Activated B cell treated with CpG ODN at 0.5 μM for 24 hours (primary cell): ENCODE measurements around the gene ZNF679. TPM values are rescaled to one million over a fixed set of nuclear protein-coding genes. Genes with fewer than 3 reads are reported as not detected.
"Not testable (repeated sequence)": the region's sequence is repeated elsewhere in the genome, so short reads cannot be mapped to it uniquely, and the experiment has no call there.

ENCODE experiments used
- ATAC-seq: fragments of 200-7000 bp; cut with Tn5 transposase; one replicate; pipeline ENCODE4 v1.10.0; 2021; ENCODE audit warnings: low read depth, mild to moderate bottlenecking, moderate library complexity
- CTCF ChIA-PET: fragments of 350-600 bp; sonication (Branson Sonifier 250); formaldehyde crosslinking; loops from one replicate; lab custom pipeline; 2021; ENCODE audit warnings: antibody characterized with exemption; lab: Charles Lee
- POLR2A ChIA-PET: fragments of 350-600 bp; sonication (Branson Sonifier 250); formaldehyde crosslinking; loops from one replicate; lab custom pipeline; 2021; ENCODE audit warnings: antibody characterized with exemption; lab: Charles Lee
- DNase-seq: peaks from one replicate; pipeline ENCODE4 v3.0.0; 2022
- H3K27ac Mint-ChIP-seq: one replicate; pipeline ENCODE4 v1.8.0; 2020; ENCODE audit warnings: mixed read lengths
- H3K27me3 Mint-ChIP-seq: one replicate; pipeline ENCODE4 v1.8.0; 2021; ENCODE audit warnings: mixed read lengths
- H3K36me3 Mint-ChIP-seq: one replicate; pipeline ENCODE4 v1.8.0; 2021; ENCODE audit warnings: low read depth, mixed read lengths
- H3K4me1 Mint-ChIP-seq: one replicate; pipeline ENCODE4 v1.8.0; 2021; ENCODE audit warnings: mixed read lengths
- H3K4me3 Mint-ChIP-seq: one replicate; pipeline ENCODE4 v1.8.0; 2020; ENCODE audit warnings: mild to moderate bottlenecking, mixed read lengths
- H3K9me3 Mint-ChIP-seq: one replicate; pipeline ENCODE4 v1.8.0; 2020; ENCODE audit warnings: mixed read lengths
- CTCF ChIP-seq: fragments of 200-600 bp; IDR thresholded peaks from one replicate; pipeline ENCODE4 v1.8.0; 2022; ENCODE audit warnings: antibody characterized with exemption, mild to moderate bottlenecking
- intact Hi-C: fragments of 100-400 bp; cut with micrococcal nuclease; formaldehyde crosslinking; loops from one replicate; pipeline ENCODE4 v1.15.1; 2024
- total RNA-seq: library from RNA; stranded (reverse); gene quantifications from 2 replicates; pipeline ENCODE4 v1.2.3, GENCODE V29; 2022

ZNF679 gene
- total RNA-seq, 1 donor from 2014 or later, result not detected

DNA sequence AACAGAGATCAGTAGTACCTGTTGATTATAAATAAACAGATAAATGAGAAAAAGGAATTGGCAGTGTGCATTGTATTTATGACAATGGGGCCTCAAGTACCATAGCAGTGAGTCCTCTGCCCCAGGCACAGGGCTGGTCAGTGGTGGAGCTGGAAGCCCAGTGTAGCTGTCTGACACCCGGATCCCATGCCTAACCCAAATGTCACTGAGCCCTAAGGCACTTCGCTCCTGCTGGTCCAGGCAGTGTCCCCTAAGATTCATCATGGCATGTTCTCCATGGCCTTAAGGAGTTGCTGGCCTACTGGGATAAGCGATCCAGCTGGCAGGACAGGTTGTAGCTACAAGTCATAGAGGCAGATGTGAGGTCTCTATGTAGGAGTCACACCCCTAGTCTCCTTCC is 82.2 kb downstream of the ZNF679 start:
- intact Hi-C loops, result no loop called here
- H3K4me1 Mint-ChIP-seq, result peaks cover 45% of the 10 kb centered on the region
- ATAC-seq (no peak), DNase-seq (no peak)
- TF ChIP-seq CTCF, result no peak
- no peaks in the 10 kb centered on the region for H3K9me3 Mint-ChIP-seq
- no peak overlapping the region for H3K4me3 Mint-ChIP-seq
- ChIA-PET POLR2A (no interaction called here), CTCF (no interaction called here)
- no peak overlapping the region for H3K27ac Mint-ChIP-seq
- no peaks in the 10 kb centered on the region for H3K27me3 Mint-ChIP-seq
- H3K36me3 Mint-ChIP-seq, result peaks cover 14% of the 10 kb centered on the region

- intact Hi-C loops, result no loop called here
- peaks cover 16% of the 10 kb centered on the region for H3K36me3 Mint-ChIP-seq
- ATAC-seq (no peak), DNase-seq (no peak)
- no peaks in the 10 kb centered on the region for H3K27me3 Mint-ChIP-seq
- ChIA-PET CTCF (interaction anchor here (0.6 kb wide), 1 partner anchor 12 kb away, joined by 5 read pairs; no protein-coding TSS in a partner anchor), POLR2A (interaction anchor here (9.0 kb wide), 1 partner anchor 7 kb away, joined by 108 read pairs; no protein-coding TSS in a partner anchor)
- peaks cover 39% of the 10 kb centered on the region for H3K4me1 Mint-ChIP-seq
- peak overlapping the region; percentile 99 for H3K27ac Mint-ChIP-seq
- H3K4me3 Mint-ChIP-seq, result no peak overlapping the region
- no peaks in the 10 kb centered on the region for H3K9me3 Mint-ChIP-seq
- TF ChIP-seq CTCF, result no peak
Measured at GRCh38 chr7:64312826-64313225, 84.6 kb downstream of the ZNF679 start.

GRCh38 chr7:64313740-64314491 is 85.6 kb downstream of the ZNF679 start, which contains the start of gene ZNF736:
TSS of gene ZNF736 (plus strand) at chr7:64313961. CDS start at chr7:64314151, 190 bp downstream.
- POLR2A ChIA-PET, result interaction anchor here (0.5 to 9.0 kb wide), 9 partner anchors 8 to 692 kb away, joined by 3 to 108 read pairs (median 4); partner anchors contain the start of genes ERV3-1, ZNF107, ZNF138 and ZNF680
- intact Hi-C loops, result loop anchor here (1.0 to 2.0 kb wide), 3 partner anchors 9 to 387 kb away; partner anchors contain the start of gene ZNF107

DNA sequence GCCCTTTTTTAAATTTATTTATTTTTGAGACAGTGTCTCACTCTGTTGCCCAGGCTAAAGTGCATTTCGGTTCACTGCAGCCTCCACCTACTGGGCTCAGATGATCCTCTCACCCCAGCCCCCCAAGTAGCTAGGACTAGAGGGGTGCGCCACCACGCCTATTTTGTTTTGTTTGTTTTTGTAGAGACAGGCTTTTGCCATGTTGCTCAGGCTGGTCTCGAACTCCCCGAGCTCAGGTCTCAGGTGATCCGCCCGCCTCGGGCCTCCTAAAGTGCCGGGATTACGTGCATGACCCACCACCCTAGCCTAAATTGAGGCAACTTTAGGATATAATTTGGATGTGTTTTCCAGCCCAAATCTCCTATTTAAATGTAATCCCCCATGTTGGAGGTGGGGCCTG is 86.3 kb downstream of the ZNF679 start:
- H3K27ac Mint-ChIP-seq, result peak overlapping the region; percentile 99
- intact Hi-C loops, result loop anchor here (1.0 to 2.0 kb wide), 3 partner anchors 9 to 388 kb away; partner anchors contain the start of gene ZNF107
- H3K27me3 Mint-ChIP-seq, result no peaks in the 10 kb centered on the region
- no peaks in the 10 kb centered on the region for H3K9me3 Mint-ChIP-seq
- H3K36me3 Mint-ChIP-seq, result peaks cover 16% of the 10 kb centered on the region
- ATAC-seq, result no peak
- peak overlapping the region; percentile 100 for H3K4me3 Mint-ChIP-seq
- CTCF ChIA-PET, result no interaction called here
- DNase-seq, result no peak
- TF ChIP-seq CTCF, result no peak
- POLR2A ChIA-PET, result interaction anchor here (0.5 to 9.0 kb wide), 5 partner anchors 9 to 480 kb away, joined by 3 to 108 read pairs (median 5); partner anchors contain the start of genes ZNF107, ZNF138 and ZNF680
- peaks cover 42% of the 10 kb centered on the region for H3K4me1 Mint-ChIP-seq

More at GRCh38 chr7:64313740-64314491, 85.6 kb downstream of the ZNF679 start, which contains the start of gene ZNF736:
- no peak for TF ChIP-seq CTCF
- H3K9me3 Mint-ChIP-seq, result no peaks in the 10 kb centered on the region
- DNase-seq (peak; percentile 70), ATAC-seq (peak; percentile 100)
- H3K4me1 Mint-ChIP-seq, result peaks cover 41% of the 10 kb centered on the region
- peaks cover 16% of the 10 kb centered on the region for H3K36me3 Mint-ChIP-seq
- no peaks in the 10 kb centered on the region for H3K27me3 Mint-ChIP-seq
- peak within 1 kb of the TSS; percentile 99 for H3K27ac Mint-ChIP-seq
- H3K4me3 Mint-ChIP-seq, result peak within 1 kb of the TSS; percentile 100
- CTCF ChIA-PET, result no interaction called here

- H3K4me3 Mint-ChIP-seq, result peak overlapping the region; percentile 100
- H3K27me3 Mint-ChIP-seq, CTCF ChIA-PET, DNase-seq, ATAC-seq, intact Hi-C loops, H3K9me3 Mint-ChIP-seq: not testable (repeated sequence)
- H3K36me3 Mint-ChIP-seq, result peaks cover 16% of the 10 kb centered on the region
- peaks cover 58% of the 10 kb centered on the region for H3K4me1 Mint-ChIP-seq
- POLR2A ChIA-PET, result interaction anchor here (9.0 kb wide), 1 partner anchor 10 kb away, joined by 108 read pairs; no protein-coding TSS in a partner anchor
- peak overlapping the region; percentile 53 for H3K27ac Mint-ChIP-seq
Measured at GRCh38 chr7:64316031-64316742, 87.9 kb downstream of the ZNF679 start.

Other genes starting within 250 kb of the ZNF679 start
- not detected in 2 replicates for gene ZNF722, start 229.6 kb upstream of the ZNF679 start, total RNA-seq
- gene ZNF727, start 183.0 kb upstream of the ZNF679 start, total RNA-seq, result 0.53 and 0.95 TPM in 2 replicates
- gene ZNF735, start 21.3 kb upstream of the ZNF679 start, total RNA-seq, result not detected in 2 replicates
- gene ZNF736, start 85.5 kb downstream of the ZNF679 start, total RNA-seq, result 54.4 and 71.6 TPM in 2 replicates